GM23248 (cell line): Measurements from ENCODE around the gene ADAMTSL2. TPM values are rescaled to one million over a fixed set of nuclear protein-coding genes. Genes with fewer than 3 reads are reported as not detected.

Experiments
- DNase-seq: peaks from one replicate; pipeline ENCODE4 v3.0.0-alpha.2; 2015
- H2AFZ ChIP-seq: fragments of 200-600 bp; sonication (generic); 2 replicates; pipeline ENCODE4 v1.6.1; 2016; ENCODE audit warnings: antibody characterized with exemption
- H3F3A ChIP-seq: fragments of 200-600 bp; sonication (generic); 2 replicates; pipeline ENCODE4 v1.6.1; 2016; ENCODE audit warnings: mild to moderate bottlenecking, antibody characterized with exemption, mixed run types; ENCODE audit not compliant: insufficient read depth
- H3K27ac ChIP-seq: fragments of 200-600 bp; sonication (generic); 2 replicates; pipeline ENCODE4 v1.5.1; 2016; ENCODE audit warnings: mild to moderate bottlenecking
- H3K27me3 ChIP-seq: fragments of 200-600 bp; sonication (generic); replicated peaks from 2 replicates; pipeline ENCODE4 v1.6.1; 2016; ENCODE audit warnings: mild to moderate bottlenecking; ENCODE audit not compliant: insufficient read depth
- H3K36me3 ChIP-seq: fragments of 200-600 bp; sonication (generic); 2 replicates; pipeline ENCODE4 v1.6.1; 2016; ENCODE audit warnings: low read depth, mild to moderate bottlenecking
- H3K4me1 ChIP-seq: fragments of 200-600 bp; sonication (generic); 2 replicates; pipeline ENCODE4 v1.6.1; 2016; ENCODE audit warnings: mild to moderate bottlenecking; ENCODE audit not compliant: insufficient read depth
- H3K4me2 ChIP-seq: fragments of 200-600 bp; sonication (generic); one replicate; pipeline ENCODE4 v1.6.1; 2016; ENCODE audit warnings: mild to moderate bottlenecking; ENCODE audit not compliant: unreplicated experiment
- H3K4me3 ChIP-seq: fragments of 200-600 bp; sonication (generic); 2 replicates; pipeline ENCODE4 v1.5.1; 2016; ENCODE audit warnings: mild to moderate bottlenecking
- H3K79me2 ChIP-seq: fragments of 200-600 bp; sonication (generic); 2 replicates; pipeline ENCODE4 v1.6.1; 2016; ENCODE audit warnings: mild to moderate bottlenecking; ENCODE audit not compliant: insufficient read depth
- H3K9ac ChIP-seq: fragments of 200-600 bp; sonication (generic); 2 replicates; pipeline ENCODE4 v1.6.1; 2016; ENCODE audit warnings: mild to moderate bottlenecking
- H3K9me2 ChIP-seq: fragments of 200-600 bp; sonication (generic); 2 replicates; pipeline ENCODE4 v1.6.1; 2016; ENCODE audit warnings: mixed run types, mild to moderate bottlenecking, moderate library complexity; ENCODE audit not compliant: insufficient read depth
- H3K9me3 ChIP-seq: fragments of 200-600 bp; sonication (generic); one replicate; pipeline ENCODE4 v1.6.1; 2017; ENCODE audit warnings: low read depth
- H4K20me1 ChIP-seq: fragments of 200-600 bp; sonication (generic); 2 replicates; pipeline ENCODE4 v1.6.0; 2016; ENCODE audit not compliant: insufficient read depth
- EZH2 ChIP-seq: fragments of 200-600 bp; sonication (generic); IDR thresholded peaks from 2 replicates; pipeline ENCODE4 v1.6.1; 2018; ENCODE audit warnings: antibody characterized with exemption, mild to moderate bottlenecking; ENCODE audit not compliant: insufficient read depth, poor library complexity, severe bottlenecking
- EZH2phosphoT487 ChIP-seq: fragments of 200-600 bp; sonication (generic); IDR thresholded peaks from 2 replicates; pipeline ENCODE4 v1.6.1; 2018; ENCODE audit warnings: antibody characterized with exemption, moderate library complexity, mild to moderate bottlenecking, low read depth; ENCODE audit not compliant: insufficient read depth
- WGBS, 2 experiments: methylation state at CpG; one replicate each; pipeline ENCODE4 v1.1.6; 2015 to 2017; ENCODE audit warnings: low lambda C conversion rate in 2 of 2, low coverage in 1 of 2; ENCODE audit errors: missing lambda C conversion rate in 2 of 2; 5-methylcytosine and 5-hydroxymethylcytosine counted together
- in situ Hi-C: fragments of 300-500 bp; cut with MboI; formaldehyde crosslinking; loops from 2 replicates; pipeline ENCODE4 v1.15.0; 2020
- polyA plus RNA-seq: library from polyadenylated mRNA; unstranded; fragments of >200 nt; fragmentation: Nextera tagmentation; extraction: Ambion mirVana; gene quantifications from 2 replicates; pipeline ENCODE4 v1.2.1, GENCODE V29; 2016
- total RNA-seq: library from RNA; depleted of rRNA; stranded (reverse); fragments of >200 nt; shearing (Covaris generic); gene quantifications from 2 replicates; pipeline ENCODE4 v1.2.3, GENCODE V29; 2014

ADAMTSL2 gene
- total and polyA plus RNA-seq, 2 experiments from 2014 or later = 0.11 TPM; not detected in 1

GRCh38 chr9:133535306-133535877 is 888 bp downstream of the ADAMTSL2 start:
- H4K20me1 ChIP-seq = no peaks in the 10 kb centered on the region

GRCh38 chr9:133536080-133536479 is 1.6 kb downstream of the ADAMTSL2 start:
- DNase-seq = no peak
- no peaks in the 10 kb centered on the region for H3K4me1 ChIP-seq

More at GRCh38 chr9:133535306-133535877, 888 bp downstream of the ADAMTSL2 start:
- Histone ChIP-seq H3K4me2 (no peak overlapping the region), H3F3A (no peaks in the 10 kb centered on the region), H3K9me3 (no peaks in the 10 kb centered on the region), H2AFZ (no peak overlapping the region), H3K27me3 (peaks cover 32% of the 10 kb centered on the region), H3K9me2 (no peaks in the 10 kb centered on the region), H3K4me1 (no peaks in the 10 kb centered on the region), H3K4me3 (no peak overlapping the region), H3K36me3 (no peaks in the 10 kb centered on the region), H3K9ac (no peak overlapping the region), H3K27ac (no peak overlapping the region), H3K79me2 (no peaks in the 10 kb centered on the region)
- in situ Hi-C loops = no loop called here
- WGBS, 2 experiments = 48 to 55% methylated on average over 11 of the region's 13 CpGs
- no peak for TF ChIP-seq EZH2
- TF ChIP-seq EZH2phosphoT487 = no peak
- DNase-seq = no peak

GRCh38 chr9:133536536-133536935 is 2.0 kb downstream of the ADAMTSL2 start:
- no peak overlapping the region for H3K4me2 ChIP-seq
- no peaks in the 10 kb centered on the region for H3K9me2 ChIP-seq
- no peak for TF ChIP-seq EZH2phosphoT487
- TF ChIP-seq EZH2 = no peak
- no peaks in the 10 kb centered on the region for H3K4me1 ChIP-seq
- H2AFZ ChIP-seq = no peak overlapping the region
- in situ Hi-C loops = no loop called here
- H4K20me1 ChIP-seq = no peaks in the 10 kb centered on the region
- no peak overlapping the region for H3K9ac ChIP-seq
- no peaks in the 10 kb centered on the region for H3F3A ChIP-seq
- 65 to 73% methylated on average over 9 of the region's 9 CpGs for WGBS, 2 experiments
- H3K4me3 ChIP-seq = no peak overlapping the region
- peaks cover 27% of the 10 kb centered on the region for H3K27me3 ChIP-seq
- no peaks in the 10 kb centered on the region for H3K79me2 ChIP-seq
- no peaks in the 10 kb centered on the region for H3K36me3 ChIP-seq
- no peak for DNase-seq
- no peak overlapping the region for H3K27ac ChIP-seq
- H3K9me3 ChIP-seq = no peaks in the 10 kb centered on the region

More at GRCh38 chr9:133536080-133536479, 1.6 kb downstream of the ADAMTSL2 start:
- Histone ChIP-seq H3K36me3 (no peaks in the 10 kb centered on the region), H3K9ac (no peak overlapping the region), H4K20me1 (no peaks in the 10 kb centered on the region), H2AFZ (no peak overlapping the region), H3K4me2 (no peak overlapping the region), H3K9me3 (no peaks in the 10 kb centered on the region), H3K4me3 (no peak overlapping the region), H3F3A (no peaks in the 10 kb centered on the region), H3K9me2 (no peaks in the 10 kb centered on the region), H3K79me2 (no peaks in the 10 kb centered on the region), H3K27me3 (peaks cover 29% of the 10 kb centered on the region), H3K27ac (no peak overlapping the region)
- in situ Hi-C loops = no loop called here
- WGBS, 2 experiments = 64 to 66% methylated on average over 11 of the region's 11 CpGs
- no peak for TF ChIP-seq EZH2phosphoT487
- no peak for TF ChIP-seq EZH2

- Histone ChIP-seq H4K20me1 (no peaks in the 10 kb centered on the region), H3K4me3 (no peak overlapping the region), H3K27ac (no peak overlapping the region), H3K4me2 (no peak overlapping the region), H3K9ac (no peak overlapping the region), H3K27me3 (peaks cover 27% of the 10 kb centered on the region), H3K36me3 (no peaks in the 10 kb centered on the region), H3K79me2 (no peaks in the 10 kb centered on the region), H3K9me3 (no peaks in the 10 kb centered on the region), H3F3A (no peaks in the 10 kb centered on the region), H3K9me2 (no peaks in the 10 kb centered on the region), H2AFZ (no peak overlapping the region), H3K4me1 (no peaks in the 10 kb centered on the region)
- TF ChIP-seq EZH2phosphoT487 (no peak), EZH2 (no peak)
- no peak for DNase-seq
- in situ Hi-C loops = no loop called here
- 90 to 91% methylated on average over 15 to 16 of the region's 16 CpGs for WGBS, 2 experiments
These were observed 2.8 kb downstream of the ADAMTSL2 start for GRCh38 chr9:133537257-133537656.
